T47D (cell line): Measurements from ENCODE around the gene VWA3A.

Source experiments
- DNase-seq, 2 experiments: peaks; one replicate each; pipeline versions ENCODE4 v3.0.0 to v3.0.0-alpha.2; 2011 to 2012; ENCODE audit warnings: low read depth in 1 of 2, low spot score in 1 of 2
- JUND ChIP-seq: IDR thresholded peaks from 2 replicates; pipeline ENCODE4 v1.6.1; 2012; ENCODE audit warnings: low read depth
- in situ Hi-C: cut with HindIII; loops from 2 replicates; pipeline ENCODE4 v1.10.0; 2016; ENCODE audit warnings: low sequenced_read_pairs, low pct_unique_long_range_greater_than_20kb

VWA3A gene

DNA sequence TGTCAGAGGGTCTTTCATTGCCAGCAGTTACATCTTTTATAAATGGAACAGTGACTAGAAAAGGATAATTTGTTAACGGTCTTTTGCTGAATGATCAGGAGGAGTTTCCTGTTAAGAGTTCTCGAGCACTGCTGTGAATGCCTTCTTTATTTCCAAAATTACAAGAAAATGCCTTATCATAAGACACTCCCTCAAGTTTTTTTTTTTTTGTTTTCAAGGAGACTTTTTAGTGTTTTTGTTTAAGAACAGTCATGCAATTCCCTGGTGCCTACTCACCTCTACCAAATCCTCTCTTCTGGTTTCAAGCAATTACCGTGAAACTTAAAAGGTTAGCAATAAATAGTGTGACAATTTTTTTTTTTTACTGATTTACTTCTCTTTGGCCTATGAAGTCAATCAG is 19.0 kb upstream of the VWA3A start:
- no peak for TF ChIP-seq JUND
- no peak for DNase-seq
- in situ Hi-C loops: no loop called here

DNA sequence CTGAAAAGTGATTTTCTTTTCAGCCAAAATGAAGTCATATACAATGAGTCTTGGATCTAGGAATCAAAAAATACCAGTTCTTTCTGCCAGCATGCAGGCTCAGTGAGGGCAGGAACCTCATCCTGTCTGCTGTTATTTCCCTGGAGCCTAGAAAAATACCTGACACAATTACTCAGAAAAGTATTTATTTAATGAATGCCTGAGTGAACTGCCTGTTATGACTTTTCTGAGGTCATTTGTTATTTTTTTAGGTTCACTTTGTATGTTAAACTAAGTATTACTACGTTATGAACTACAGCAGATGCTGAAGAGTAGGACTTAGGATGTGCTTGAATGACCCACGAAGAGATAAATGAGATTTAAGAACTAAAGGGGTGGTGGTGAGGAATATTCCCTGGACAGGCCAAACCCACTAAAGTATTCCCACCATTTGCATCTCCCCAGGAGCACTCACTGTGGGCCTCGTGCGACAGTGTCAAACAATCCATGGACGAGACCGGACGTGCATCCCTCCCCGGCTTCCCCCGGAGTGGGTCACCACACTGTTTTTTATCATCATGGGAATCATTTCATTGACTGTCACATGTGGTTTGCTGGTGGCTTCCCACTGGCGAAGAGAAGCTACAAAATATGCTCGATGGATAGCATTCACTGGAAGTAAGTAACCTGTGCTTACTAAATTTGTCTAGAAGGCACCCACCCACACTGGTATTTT is 17.1 kb upstream of the VWA3A start:
- no peak for TF ChIP-seq JUND
- in situ Hi-C loops: no loop called here
- no peak for DNase-seq

DNA sequence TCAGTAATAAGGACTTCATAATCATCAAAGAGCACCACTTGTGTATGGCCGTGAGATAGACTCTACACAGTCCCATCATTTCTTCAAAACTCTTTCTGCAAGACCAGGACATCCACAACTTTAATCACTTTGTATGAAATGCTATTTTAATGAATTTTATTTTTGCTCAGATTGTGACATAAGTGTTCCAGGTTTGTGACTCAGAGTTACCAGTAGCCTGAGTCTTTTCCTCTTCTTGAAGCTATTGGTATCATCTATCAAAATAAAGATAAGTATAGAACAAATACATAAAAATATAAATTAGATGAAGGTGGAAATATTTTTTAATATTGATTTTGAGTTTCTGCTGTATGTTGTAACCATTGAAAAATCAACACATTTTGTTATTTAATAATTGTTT is 16.6 kb upstream of the VWA3A start:
- TF ChIP-seq JUND: no peak
- in situ Hi-C loops: no loop called here

DNA sequence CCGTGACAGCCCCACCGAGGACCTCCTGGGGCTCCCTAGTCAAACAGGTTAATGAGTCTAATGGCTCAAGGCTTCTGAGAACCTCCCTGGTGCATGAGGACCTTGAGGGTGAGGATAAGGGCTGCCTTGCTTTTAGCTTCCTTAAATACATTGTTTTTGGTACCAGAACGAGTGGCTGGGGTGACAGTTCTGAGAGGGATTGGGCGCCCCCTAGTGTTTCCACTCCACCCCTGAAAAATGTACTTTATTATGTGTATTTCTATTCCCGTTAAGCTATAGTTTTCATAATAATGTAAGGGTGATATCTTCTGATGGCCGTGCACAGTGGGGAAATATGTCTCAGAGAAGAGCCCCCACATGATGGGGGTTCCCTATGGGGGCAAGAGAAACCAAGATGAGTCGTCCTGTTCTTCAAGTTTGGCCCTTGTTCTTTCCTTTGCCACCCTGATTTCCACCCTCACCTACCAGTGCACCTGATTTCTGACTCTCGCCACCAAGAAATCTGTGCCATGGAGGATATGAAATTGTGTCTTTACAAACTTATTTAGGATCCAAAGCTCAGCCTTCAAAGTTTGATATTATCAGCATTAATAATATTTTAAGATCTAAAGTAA is 14.5 kb upstream of the VWA3A start:
- TF ChIP-seq JUND: no peak
- in situ Hi-C loops: no loop called here
- peak; percentile 48 to 59 for DNase-seq

More for the DNA sequence above, 16.6 kb upstream of the VWA3A start:
- no peak for DNase-seq

GRCh38 chr16:22078656-22079055 is 13.7 kb upstream of the VWA3A start:
- DNase-seq: no peak
- in situ Hi-C loops: no loop called here
- no peak for TF ChIP-seq JUND

DNA sequence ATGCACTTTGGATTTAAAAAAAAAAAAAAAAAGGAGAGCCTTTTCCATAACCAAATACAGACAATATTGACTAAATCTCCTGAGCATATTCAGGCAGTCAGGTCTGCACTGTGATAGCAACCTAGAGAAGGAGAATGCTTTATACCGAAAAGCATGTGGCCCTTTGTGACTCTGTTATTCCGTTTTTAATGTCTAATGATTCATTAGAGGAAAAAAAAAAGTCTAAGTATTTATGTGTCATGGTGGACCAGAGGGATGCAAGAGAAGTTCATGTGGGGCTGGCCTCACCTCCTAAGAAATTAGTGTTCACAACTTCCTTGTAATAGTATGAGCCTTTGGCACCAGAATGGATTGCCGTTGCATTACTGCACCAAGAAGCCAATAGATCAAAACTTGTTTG is 11.3 kb upstream of the VWA3A start:
- TF ChIP-seq JUND: no peak
- in situ Hi-C loops: no loop called here
- no peak for DNase-seq

DNA sequence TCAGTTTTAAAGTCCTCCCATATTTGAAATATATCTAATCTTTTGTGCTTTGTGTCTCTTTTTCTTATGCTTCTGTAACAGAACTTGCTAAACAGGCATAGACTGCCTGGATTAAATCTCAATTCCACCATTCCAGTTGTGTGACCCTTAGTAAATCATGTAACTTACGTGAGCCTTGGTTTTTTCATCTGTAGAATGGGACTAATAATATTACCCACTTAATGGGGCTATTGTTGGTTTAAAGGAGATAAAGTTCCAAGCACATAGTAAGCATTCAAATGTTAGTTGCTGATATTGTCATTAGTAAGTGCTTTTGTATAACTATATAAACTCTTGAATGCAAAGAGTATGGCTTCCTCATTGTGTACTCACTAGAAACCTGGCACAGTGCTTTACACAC is 5.9 kb upstream of the VWA3A start:
- in situ Hi-C loops: no loop called here
- TF ChIP-seq JUND: no peak

GRCh38 chr16:22088642-22089041 is 3.7 kb upstream of the VWA3A start:
- no peak for TF ChIP-seq JUND
- in situ Hi-C loops: no loop called here
- DNase-seq: no peak

More for the DNA sequence above, 5.9 kb upstream of the VWA3A start:
- no peak for DNase-seq

DNA sequence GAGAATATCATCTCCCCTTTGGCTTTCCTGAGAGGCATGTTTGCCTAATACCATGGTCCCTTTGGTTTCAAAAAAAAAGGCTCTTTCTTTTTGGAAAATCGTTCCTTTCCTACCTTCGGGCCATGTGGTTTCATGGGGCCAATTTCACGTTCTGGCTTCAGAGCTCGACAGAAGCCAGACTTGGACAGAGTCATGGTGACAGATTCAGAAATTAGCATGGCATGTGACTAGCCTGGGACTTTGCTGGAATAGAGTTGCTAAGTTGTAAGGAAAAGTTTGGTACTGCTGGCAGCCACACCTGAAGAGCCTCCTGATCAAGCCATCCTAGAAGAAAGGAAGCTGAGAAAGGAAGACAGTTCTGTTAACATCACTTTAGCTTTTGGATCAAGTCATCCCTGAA is 2.4 kb upstream of the VWA3A start:
- no peak for DNase-seq
- no peak for TF ChIP-seq JUND
- in situ Hi-C loops: no loop called here

DNA sequence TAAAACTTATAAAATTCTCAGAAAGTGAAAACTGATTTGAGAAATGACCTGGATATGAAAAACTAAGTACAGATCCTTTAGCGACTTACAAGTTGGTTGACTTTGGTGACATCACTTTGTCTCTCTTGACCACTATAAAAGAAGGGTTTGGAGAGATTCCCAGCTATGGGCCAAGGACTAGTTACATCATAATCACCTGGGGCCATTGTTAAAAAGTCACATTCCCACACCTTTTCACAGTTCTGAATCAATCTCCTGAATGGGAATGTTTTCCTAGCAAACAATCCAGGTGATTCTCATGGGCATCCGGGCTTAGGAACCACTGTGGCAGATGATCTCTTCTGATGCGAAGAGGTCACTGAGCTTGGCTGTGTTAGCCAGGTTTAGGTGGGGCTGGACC is 620 bp upstream of the VWA3A start:
- peak in 1 of 2 experiments; percentile 48 for DNase-seq
- TF ChIP-seq JUND: no peak
- in situ Hi-C loops: no loop called here

DNA sequence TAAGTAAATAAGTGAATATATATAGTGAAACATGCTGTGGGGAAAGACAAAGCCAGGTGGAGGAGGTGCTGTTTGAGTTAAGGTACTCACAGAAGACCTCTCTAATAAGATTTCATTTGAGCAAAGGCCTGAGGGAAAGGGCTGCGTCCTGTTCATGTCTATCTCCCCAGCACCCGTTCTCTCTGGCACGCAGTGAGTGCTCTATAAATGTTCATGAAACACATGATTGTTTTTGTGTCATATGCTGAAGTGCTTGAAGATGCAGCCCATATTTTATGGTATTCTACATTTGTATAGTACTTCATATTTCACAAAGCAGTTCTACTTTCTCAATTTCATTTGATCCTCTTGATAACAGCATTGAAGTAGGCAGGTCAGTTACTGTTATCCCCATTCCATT is 990 bp downstream of the VWA3A start:
- no peak for DNase-seq
- in situ Hi-C loops: no loop called here
- TF ChIP-seq JUND: no peak

DNA sequence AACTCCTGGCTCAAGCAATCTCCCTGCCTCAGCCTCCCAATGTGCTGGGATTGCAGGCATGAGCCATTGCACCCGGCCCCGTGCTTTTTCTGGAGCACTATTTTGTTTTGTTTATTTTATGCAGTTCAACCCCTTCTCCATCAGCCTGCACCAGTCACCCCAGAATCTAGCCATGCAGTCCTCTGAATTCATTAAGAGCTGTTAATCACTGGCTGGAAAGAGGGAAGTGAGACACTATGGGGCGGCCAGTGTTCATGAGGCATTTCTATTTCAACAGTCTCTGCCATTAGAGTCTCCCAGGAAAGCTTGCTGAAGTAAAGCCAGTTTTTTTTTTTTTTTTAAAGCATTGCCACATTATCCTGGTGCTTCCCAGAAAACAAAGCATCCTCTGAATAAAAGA is 1.7 kb downstream of the VWA3A start:
- TF ChIP-seq JUND: no peak
- DNase-seq: no peak
- in situ Hi-C loops: no loop called here

DNA sequence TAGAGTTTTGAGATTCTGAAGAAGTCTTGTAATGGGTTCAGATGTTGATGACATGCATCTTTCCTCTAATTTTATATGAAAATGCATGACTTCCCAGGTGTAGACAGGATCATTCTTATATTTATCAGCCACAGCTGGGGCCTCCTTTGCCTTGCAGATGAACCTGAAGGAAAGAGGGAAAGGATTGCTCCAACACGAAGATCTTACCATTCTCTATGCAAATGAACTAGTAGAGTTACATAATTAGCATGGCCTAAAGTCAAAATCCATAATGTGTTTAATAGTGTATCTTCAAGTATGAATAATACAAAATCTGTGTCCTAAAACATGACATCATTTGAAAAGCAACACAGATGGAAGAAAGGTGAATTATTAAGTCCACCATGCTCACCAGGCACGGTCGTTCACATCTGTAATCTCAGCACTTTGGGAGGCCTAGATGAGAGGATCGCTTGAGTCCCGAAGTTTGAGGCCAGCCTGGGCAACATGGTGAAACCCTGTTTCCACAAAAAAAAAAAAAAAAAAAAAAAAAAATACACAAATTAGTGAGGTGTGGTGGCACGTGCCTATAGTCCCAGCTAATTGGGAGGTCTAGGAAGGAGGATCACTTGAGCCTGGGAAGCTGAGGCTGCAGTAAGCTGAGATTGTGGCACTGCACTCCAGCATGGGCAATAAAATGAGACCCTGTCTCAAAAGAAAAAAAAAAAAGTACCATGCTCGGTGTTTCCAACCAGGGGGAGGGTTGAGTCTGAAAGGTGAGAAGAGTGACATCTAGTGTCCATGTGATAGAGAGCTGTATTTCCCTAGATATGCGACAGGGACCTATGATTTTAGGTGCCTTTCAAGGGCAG is 6.3 kb downstream of the VWA3A start:
- no peak for TF ChIP-seq JUND
- in situ Hi-C loops: no loop called here
- DNase-seq: peak; percentile 49 to 63
